Inflammatory macrophage (primary cell): ENCODE results near the gene SCRN3.
"Not testable (repeated sequence)": the region's sequence is repeated elsewhere in the genome, so short reads cannot be mapped to it uniquely, and the experiment has no call there.

Source experiments
- DNase-seq, 2 donors: peaks; one replicate each; pipeline ENCODE4 v3.0.0-alpha.2; 2020 to 2022

SCRN3 gene

DNA sequence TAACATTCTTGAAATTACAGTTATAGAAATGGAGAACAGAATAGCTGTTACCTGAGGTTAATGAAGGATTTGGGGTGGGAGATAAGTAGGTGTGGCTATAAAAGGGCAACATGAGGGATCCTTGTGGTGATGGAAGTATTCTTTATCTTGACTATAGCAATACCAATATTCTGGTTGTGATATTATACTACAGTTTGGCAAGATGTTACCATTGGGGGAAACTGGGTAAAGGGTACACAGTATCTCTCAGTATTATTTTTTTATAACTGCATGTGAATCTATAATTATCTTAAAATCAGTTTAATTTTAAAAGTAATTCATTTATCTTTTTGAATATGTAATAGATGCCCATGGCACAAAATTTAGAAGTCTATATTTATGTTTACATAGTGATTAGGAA lies 8.1 kb downstream of the SCRN3 start:
- DNase-seq: no peak

DNA sequence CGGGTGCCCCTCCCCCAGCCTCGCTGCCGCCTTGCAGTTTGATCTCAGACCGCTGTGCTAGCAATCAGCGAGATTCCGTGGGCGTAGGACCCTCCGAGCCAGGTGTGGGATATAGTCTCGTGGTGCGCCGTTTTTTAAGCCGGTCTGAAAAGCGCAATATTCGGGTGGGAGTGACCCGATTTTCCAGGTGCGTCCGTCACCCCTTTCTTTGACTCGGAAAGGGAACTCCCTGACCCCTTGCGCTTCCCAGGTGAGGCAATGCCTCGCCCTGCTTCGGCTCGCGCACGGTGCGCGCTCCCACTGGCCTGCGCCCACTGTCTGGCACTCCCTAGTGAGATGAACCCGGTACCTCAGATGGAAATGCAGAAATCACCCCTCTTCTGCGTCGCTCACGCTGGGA lies 14.5 kb downstream of the SCRN3 start:
- not testable (repeated sequence) for DNase-seq

DNA sequence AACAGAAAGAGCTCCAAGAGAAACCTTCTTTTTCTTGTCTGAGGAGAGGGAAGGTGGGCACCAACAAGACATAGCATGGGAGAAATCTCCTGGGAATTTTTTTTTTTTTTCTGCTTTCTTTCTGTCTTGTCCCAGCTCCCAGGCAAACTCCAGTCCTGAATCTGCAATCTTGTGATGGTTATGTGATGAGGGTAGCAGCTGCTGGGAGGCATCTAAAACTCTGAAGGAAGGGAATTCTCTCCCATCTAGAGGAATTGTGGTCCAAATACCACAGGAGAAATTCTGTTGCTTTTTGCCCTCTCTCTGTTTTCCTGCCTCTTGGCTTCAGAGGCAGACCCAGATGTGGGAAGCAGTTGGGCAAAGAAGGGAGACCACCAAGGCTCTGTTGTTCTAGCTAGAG lies 16.7 kb downstream of the SCRN3 start:
- DNase-seq: no peak

DNA sequence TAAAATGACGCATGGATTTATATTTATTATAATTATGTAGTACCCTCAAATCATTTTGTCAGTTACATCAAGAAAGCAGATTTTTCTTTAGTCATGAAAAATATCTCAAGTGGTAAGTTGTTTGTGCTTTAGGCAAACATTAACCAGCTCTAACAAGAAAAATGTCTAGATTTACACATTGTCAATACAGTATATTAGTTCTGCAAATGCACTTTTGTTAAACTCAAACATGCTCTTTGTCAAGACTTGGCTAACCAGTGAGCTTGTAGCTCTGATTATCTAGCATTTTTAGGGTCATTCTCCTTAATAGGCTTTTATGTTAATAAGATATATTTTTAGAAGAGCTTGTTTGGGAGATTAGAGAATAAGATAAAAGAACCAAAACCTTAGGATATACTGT lies 32.7 kb downstream of the SCRN3 start:
- DNase-seq: no peak

DNA sequence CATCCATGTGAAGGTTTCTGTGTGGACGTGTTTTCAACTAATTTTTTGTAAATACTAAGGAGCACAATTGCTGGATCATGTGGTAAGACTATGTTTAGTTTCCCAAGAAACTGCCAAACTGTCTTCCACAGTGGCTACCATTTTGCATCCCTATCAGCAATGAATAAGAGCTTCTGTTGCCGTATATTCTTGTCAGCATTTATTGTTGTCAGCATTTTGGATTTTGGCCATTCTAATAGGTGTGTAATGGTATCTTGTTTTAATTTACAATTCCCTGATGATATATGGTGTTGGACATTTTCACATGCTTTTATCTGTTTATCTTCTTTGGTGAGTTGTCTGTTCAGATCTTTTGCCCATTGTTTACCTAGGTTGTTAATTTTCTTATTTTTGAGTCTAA lies 34.5 kb downstream of the SCRN3 start:
- DNase-seq: no peak

DNA sequence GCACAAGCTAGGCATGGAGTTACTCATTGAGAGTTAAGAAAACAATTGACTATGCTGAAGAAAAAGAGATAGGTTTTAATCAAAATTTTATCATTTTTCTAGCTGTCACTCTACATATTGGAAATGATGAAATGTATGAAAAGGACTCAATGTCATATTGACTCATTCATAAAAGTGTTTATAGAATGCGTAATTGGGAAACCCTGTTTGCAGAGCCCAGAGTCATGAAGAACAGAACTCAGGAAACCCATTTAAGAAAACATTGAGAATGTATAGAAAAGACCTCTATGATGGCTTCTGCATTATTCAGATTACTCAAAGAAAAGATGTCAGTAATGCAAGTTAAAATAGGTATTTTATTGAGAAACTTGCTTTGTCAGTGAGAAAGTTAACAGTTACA lies 36.4 kb downstream of the SCRN3 start:
- no peak for DNase-seq

DNA sequence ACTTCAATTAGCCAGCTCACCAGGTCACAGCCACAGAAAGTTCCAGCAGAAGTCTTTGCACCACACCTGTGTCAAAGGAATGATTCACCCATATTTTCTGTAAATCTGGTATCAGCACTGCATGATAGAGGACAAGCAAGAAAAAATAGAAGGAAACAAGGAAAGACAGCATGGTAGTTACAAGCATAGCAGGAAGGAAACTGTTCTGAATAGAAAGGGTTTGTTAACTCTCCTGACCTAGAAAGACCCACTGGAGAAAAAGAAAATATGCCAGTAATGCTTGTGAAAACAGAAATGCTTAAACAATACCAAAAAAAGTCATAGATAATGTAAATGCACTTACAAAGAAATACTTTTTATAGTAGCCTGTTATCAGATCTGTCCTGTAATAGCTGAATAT lies 40.8 kb downstream of the SCRN3 start:
- no peak for DNase-seq

DNA sequence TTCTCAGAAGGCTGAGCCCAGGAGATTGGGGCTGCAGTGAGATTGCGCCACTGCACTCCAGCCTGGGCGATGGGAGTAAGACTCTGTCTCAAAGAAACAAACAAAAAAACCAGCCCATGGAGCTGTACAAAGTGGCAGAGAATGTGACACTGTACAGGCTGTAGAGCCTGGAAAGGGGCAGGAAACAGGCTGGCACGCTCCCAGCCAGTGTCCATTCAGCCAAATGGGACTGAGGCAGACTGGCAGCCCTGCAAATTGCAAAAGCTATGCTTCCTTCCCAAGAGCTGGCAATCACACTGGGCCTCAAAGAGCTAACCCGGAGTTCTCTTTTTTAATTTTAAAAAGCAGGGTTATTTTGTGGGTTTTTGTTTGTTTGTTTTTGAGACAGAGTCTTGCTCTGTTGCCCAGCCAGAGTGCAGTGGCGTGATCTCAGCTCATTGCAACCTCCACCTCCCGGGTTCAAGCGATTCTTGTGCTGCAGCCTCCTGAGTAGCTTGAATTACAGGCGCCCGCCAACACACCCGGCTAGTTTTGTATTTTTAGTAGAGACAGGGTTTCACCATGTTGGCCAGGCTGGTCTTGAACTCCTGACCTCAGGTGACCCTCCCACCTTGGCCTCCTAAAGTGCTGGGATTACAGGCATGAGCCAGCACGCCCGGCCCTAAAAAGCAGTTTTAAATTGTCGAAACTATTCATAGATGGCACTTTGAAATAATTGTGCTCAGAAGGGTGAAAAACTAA lies 42.8 kb downstream of the SCRN3 start:
- peak; percentile 7 to 20 for DNase-seq

DNA sequence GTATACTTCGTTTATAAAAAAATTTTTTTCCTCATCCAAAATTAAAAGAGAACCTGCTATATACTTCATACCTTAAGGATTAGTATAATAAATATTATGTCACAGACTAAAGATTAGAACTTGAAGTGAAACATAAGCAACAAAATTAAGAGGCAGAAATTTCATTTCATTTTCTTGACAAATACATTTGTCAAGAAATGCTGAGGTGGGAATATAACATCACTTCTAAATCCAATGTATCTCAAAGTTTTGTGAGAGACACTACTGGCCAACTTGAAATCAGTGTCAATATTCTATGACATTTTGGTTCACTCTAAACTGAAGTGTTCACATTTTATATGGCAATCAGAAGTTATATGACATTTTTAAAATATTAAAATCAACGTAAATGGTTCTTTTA lies 43.8 kb downstream of the SCRN3 start:
- DNase-seq: no peak

DNA sequence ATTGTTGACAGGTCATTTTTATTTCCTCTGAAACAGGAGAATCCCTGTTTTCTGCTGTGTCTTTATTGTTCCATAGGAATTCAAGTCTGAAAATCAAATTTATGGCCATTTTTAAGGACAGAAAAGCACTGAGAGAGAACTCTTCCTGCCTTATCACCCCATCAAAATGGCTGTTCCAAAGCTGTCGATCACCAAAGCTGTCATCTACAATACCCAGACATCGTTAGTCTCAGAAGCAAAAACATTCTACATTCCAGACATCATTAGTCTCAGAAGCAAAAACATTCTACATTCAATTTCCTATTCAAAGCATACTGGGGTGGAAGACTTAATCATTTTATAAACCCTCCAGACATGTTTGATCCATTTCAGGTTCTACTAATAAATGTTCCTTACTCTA lies 44.4 kb downstream of the SCRN3 start:
- no peak for DNase-seq

DNA sequence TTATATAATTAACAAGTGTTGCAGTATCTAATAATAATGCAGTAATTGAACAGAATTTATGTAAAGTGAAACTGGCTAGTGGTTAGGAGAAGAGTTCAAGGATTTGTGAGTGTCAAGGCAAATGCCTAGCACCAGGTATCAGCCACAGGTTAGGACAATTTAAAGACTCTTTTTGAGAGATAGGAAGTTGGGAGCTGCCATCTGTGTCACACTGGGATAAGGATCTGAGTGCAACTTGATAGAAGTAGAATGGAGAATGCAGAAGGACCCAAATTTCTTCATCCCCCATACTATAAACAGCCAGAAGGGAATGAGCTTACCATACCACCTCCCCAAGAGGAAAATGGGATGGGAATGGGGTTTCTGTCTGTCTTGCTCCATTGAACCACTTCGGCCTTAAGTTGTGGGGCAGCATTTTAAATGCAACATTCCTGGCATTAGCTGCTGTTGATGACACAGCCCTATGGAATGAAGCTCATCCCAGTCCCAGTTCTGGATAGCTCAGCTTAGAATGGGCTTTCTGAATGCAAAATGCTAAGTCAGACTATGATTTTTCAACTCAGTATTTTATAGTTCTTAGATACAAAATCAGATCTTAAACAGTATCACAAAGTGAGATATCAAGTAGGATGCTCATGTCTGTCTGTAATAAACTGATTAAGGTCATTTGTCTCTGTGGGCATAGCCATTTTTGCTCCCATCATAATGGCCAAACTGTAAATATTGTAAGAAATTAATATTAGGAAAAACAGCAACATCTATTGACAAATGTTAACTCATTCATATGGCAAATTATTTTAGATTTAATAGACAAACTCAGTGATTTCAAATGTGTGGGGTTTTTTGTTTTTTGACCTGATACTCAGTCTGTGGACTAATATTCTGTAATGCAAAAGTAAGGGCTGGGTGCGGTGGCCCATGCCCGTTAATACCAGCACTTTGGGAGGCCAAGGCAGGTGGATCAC lies 47.3 kb downstream of the SCRN3 start:
- DNase-seq: no peak

DNA sequence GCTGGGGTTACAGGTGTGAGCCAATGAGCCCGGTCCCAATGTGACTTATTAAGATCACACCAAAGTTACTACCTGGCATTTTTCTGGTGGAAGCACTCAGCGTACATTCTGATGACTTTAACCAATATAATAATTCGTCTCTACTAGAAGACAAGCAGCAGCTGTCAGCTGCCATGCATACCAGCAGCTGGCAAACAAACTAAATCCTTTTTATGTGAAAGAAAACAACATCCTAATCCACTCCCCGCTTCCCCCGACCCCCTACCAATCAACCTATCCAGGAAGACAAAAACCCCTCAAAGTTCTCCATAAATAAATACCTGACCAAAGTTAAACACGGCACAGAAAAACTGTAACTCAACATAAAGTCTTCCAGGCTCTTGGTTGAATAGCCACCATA lies 49.2 kb downstream of the SCRN3 start:
- no peak for DNase-seq

DNA sequence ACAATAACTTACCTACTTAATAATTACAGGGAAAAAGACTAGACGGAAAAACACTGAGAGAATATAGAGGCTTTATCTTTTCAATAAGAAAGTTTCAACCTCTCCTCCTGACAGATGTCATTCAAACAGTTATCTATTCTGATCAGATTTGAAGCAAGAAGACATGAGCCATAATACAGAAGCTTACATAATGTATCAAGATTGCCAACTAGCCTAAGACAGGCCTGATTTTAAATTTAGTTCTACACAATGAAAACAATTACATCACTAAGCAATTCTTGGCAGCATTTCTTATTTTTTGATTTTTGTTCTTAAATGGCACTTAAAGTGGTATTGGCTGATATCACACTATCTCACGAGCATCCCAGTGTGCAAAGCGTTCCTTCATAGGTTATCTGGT lies 49.7 kb downstream of the SCRN3 start:
- DNase-seq: no peak

DNA sequence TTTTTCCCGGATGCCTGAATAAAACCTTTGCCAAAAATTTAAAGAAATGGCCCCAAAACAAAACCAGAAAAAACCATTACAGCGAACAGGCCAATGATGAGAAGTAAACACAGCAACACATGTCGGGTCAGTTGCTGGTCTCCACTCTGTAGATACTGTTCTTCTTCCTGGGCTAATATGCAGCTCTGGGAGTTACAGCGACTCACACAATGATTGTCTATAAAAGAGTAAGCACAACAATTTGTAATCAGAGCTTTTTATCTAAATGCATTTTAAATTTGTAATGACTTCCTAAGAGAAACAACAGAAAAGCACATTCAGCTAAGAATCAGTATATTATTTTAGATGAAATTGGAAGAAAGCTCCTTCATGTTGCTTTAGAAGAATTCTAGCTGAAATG lies 51.0 kb downstream of the SCRN3 start:
- no peak for DNase-seq

DNA sequence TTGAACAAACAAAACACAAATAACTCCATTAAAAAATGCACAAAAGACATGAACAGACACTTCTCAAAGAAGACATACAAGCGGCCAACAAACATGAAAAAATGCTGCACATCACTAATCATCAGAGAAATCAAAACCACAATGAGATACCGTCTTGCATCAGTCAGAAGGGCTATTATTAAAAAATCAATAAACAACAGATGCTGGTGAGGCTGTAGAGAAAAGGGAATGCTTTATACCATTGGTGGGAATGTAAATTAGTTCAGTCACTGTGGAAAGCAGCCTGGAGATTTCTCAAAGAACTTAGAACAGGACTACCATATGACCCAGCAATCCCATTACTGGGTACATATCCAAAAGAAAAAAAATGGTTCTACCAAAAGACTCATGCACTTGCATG lies 53.5 kb downstream of the SCRN3 start:
- DNase-seq: no peak

DNA sequence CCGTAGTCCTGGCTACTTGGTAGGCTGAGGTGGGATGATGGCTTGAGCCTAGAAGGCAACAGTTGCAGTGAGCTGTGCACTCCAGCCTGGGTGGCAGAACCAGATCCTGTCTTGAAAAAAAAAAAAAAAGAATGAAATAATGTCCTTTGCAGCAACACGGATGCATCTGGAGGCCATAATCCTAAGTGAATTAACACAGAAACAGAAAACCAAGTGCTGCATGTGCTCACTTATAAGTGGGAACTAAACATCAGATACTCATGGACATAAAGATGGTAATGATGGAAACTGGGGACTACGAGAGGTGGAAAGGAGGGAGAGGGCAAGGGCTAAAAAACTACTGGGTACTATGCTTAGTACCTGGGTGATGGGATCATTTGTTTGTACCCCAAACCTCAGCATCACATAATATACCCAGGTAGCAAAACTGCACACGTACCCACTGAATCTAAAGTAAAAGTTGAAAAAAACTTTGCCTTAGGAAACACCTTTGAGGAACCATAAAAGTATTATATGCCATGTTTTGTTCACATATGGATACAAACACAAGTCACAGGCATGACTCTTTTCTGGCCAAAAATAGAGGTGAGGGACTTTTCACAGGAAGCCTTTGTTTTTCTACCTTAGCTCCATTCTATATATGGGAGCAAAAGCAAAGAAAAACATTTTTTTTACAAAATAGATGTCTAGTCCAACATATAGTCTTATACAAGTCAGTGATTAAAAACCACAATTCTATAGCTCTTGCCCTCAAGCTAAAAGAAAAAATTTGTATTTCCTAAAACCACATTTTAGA lies 54.7 kb downstream of the SCRN3 start:
- no peak for DNase-seq

DNA sequence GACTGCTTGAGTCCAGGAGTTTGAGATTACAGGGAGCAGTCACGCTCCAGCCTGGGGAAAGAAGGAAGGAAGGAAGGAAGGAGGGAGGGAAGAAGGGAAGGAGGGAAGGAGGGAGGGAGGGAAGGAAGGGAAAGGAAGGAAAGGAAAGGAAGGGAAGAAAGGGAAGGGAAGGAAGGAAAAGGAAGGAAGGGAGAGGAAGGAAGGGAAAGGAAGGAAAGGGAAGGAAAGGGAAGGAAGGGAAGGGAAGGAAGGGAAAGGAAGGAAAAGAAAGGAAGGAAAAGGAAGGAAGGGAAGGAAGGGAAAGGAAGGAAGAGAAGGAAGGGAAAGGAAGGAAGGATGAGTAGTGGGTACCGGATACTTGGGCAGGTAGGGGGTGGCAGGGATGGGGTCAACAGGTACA lies 59.0 kb downstream of the SCRN3 start:
- DNase-seq: no peak

DNA sequence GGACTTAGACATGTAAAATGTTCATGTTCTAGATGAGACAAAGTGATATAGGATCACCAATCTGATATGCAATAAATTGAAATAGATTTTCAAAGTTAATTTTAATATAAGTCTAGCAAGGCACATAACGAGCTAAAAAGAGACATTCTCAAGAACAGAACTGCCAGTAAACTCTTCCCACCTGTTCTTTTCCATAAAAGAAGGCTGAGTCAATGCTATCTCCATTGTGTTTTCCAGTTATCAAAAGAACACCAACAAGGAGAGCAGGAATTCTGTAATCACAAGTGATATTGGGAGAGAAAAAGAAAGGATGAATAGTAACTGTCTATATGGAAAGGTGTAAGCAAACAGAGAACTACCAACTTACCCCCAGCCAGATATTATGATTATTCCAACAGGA lies 65.7 kb downstream of the SCRN3 start:
- DNase-seq: no peak

DNA sequence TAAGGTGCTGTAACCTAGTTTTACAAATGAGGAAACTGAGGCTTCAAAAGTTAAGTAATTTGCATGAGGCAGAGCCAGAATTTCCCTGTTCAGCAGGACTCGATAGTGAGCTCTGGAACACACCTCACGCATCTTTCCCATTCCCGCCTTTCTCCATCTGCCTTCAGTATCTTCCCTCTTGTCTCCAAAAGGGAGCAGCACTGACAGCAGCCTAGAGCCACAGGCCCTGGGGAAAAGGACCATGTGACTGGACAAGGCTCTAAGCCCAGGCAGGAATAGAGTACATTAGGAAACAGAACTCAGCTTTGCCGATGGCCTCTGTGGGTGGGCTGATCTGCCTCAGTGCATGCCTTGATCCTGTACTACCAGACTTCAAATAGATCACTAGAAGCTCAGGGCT lies 69.8 kb downstream of the SCRN3 start:
- no peak for DNase-seq

DNA sequence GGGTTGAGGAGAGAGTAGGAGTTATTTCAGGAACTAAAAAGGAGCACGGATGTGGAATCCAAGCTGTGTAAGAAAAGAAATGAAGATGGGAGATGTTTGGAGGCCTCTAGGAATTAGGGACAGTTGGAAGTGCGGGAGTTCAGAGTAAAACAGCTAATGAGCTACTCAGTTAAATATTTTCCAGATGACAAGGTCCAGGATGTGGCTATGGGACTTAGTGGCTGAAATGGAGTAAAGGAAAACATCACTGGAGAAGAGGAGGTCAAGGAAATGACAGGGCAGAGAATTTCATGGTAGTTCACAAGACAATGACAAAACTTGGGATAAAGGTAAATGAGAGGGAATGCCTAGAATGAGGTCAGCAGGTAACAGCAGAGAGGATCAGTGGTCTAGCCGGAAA lies 78.3 kb downstream of the SCRN3 start:
- DNase-seq: no peak

DNA sequence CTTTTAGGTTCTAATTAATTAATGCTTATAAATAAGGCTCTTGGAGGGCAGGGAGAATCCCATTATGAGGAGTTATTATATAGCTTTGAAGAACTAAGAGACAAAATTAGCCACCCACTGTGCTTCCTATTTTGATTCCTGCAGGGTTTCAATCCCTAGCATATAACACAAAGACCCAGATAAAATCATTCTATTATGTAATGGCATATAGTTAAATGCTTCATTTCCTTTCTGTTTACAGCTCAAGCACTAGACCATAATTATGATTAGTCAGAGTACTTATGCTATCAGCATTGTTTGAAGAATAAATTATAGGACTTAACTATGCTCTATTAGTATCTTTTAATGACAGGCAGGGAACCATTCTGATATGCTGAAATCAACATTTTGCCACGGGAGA lies 82.2 kb downstream of the SCRN3 start:
- no peak for DNase-seq
